Inferior parietal cortex (tissue), 1 donor: ENCODE data around the gene STOML1.
"Not testable (repeated sequence)": the region's sequence is repeated elsewhere in the genome, so short reads cannot be mapped to it uniquely, and the experiment has no call there.

Experiments
- DNase-seq: peaks from one replicate; pipeline ENCODE4 v3.0.0-alpha.2; 2016; ENCODE audit errors: extremely low spot score

Gene STOML1

DNA sequence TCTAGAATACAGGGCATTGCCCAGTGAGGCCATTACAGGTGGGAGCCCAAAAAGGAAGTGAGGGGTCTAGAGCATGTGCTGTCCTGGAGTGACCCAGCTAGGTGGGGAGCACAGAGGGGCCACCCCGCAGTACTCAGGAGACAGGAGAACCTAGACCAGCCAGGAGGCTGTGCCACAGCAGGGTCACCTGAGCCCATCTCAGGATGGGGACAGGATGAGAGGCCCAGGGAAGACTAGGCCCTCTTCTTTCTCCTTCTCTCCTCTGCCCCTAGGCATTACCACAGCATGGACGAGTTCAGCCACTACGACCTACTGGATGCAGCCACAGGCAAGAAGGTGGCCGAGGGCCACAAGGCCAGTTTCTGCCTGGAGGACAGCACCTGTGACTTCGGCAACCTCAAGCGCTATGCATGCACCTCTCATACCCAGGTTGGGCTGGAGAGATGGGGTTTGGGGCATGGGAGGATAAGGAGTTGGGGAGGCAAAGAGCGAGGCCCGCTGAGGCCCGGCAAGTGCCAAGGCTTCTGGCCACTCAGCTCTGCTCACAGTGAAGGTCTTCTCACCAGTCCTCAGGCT is 45.2 kb downstream of the STOML1 start:
- no peak for DNase-seq

GRCh38 chr15:73946046-73946721 is 45.9 kb downstream of the STOML1 start:
- DNase-seq, result no peak

GRCh38 chr15:73945130-73945508 is 47.0 kb downstream of the STOML1 start:
- no peak for DNase-seq

- no peak for DNase-seq
Measured at GRCh38 chr15:73944161-73945129, 47.6 kb downstream of the STOML1 start.

DNA sequence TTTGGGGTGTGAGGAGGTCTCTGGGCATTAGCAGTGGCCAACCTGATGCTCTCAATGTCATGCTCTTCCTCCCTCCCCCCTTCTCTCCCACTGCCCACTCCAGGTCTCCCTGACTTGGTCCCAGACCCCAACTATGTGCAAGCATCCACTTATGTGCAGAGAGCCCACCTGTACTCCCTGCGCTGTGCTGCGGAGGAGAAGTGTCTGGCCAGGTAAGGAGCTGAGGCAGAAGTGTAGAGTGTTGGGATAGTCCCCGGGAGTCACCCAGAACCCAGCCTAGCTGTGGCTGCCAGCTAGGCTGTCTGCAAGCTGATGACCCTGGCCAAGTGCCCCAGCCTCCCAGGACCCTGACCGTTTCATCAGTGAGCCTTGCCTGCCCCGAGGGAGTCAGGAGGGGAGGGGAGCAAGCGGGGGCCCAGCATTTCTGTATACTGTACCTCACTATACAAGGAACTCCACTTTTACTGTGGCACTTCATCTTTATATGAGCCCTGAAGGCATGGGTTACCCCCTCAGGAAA is 49.3 kb downstream of the STOML1 start:
- DNase-seq, result no peak

GRCh38 chr15:73941871-73942635 is 50.0 kb downstream of the STOML1 start:
- DNase-seq, result no peak

- DNase-seq, result no peak
Measured at GRCh38 chr15:73941449-73941848, 50.6 kb downstream of the STOML1 start.

- no peak for DNase-seq
Measured at GRCh38 chr15:73941044-73941443, 51.1 kb downstream of the STOML1 start.

GRCh38 chr15:73940061-73940981 is 51.8 kb downstream of the STOML1 start:
- no peak for DNase-seq

GRCh38 chr15:73939138-73939537 is 53.0 kb downstream of the STOML1 start:
- no peak for DNase-seq

- not testable (repeated sequence) for DNase-seq
Measured at GRCh38 chr15:73938516-73938915, 53.6 kb downstream of the STOML1 start.

GRCh38 chr15:73937726-73938125 is 54.4 kb downstream of the STOML1 start:
- no peak for DNase-seq

DNA sequence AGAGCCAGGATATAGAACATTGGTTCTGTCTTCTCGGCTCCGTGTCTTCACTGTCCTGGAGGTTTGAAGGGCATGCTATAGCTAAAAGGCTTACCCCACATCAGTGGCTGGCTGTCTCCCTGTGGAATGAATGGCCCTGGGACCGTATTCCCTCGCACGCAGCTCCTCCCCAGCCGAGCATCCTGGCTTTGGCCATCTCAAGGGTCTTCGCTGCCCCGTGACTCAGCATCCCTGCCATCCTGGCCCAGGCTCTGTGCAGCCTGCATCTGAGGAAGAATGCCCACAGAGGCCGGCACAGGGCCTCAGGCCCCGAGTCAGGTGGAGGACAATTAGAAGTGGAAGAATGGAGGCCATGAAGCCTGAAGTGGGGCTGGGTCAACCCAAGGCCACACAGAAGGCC is 54.8 kb downstream of the STOML1 start:
- no peak for DNase-seq

- no peak for DNase-seq
Measured at GRCh38 chr15:73936588-73937290, 55.4 kb downstream of the STOML1 start.

- DNase-seq, result no peak
Measured at GRCh38 chr15:73936181-73936580, 55.9 kb downstream of the STOML1 start.

DNA sequence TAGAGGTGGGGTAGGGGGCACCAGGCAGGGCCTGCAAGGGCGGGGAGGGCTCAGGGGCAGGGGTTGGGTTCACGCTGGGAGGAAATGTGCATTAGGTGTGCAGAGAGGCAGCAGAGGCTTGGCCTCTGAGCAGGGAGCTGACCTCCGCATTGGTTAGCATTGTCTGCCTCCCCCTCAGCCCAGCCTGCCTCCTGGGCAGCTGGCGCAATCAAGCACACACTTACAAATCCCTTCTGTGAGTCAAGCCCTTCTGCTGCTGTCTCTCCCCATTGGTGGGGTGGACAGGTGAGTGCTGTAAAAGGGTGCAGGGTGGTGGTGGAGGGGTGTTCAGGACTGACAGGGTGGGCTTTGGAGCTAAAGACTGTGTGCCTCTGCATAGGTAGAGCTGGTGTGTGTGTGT is 56.5 kb downstream of the STOML1 start:
- no peak for DNase-seq

DNA sequence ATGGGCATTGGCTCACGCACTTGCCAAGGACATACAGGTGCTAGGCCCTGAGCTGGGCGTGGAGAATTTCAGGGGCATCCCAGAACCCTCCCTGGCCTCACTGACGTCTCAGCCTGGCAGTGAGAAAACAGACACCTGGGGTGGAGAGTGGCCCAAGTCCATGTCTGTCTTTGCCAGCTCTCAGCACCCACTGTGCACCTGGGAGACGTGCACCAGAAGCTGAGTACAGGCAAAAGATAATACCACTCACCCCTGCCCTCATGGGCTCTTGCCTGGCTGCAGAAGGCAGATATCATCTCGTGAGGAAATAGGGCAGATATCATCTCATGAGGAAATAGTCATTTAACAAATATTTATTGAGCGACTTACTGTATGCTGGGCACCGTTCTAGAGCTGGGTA is 57.8 kb downstream of the STOML1 start:
- DNase-seq, result no peak

- DNase-seq, result no peak
Measured at GRCh38 chr15:73932381-73933191, 59.5 kb downstream of the STOML1 start.

- no peak for DNase-seq
Measured at GRCh38 chr15:73931441-73931840, 60.7 kb downstream of the STOML1 start.
